Superior temporal gyrus (tissue), 1 donor: ENCODE measurements around the gene TPK1.
"Not testable (repeated sequence)": the region's sequence is repeated elsewhere in the genome, so short reads cannot be mapped to it uniquely, and the experiment has no call there.

Experiments
- DNase-seq: peaks from one replicate; pipeline ENCODE4 v3.0.0-alpha.2; 2016; ENCODE audit errors: extremely low spot score

The TPK1 gene

GRCh38 chr7:144777005-144777839, 58.6 kb downstream of the TPK1 start:
- no peak for DNase-seq

DNA sequence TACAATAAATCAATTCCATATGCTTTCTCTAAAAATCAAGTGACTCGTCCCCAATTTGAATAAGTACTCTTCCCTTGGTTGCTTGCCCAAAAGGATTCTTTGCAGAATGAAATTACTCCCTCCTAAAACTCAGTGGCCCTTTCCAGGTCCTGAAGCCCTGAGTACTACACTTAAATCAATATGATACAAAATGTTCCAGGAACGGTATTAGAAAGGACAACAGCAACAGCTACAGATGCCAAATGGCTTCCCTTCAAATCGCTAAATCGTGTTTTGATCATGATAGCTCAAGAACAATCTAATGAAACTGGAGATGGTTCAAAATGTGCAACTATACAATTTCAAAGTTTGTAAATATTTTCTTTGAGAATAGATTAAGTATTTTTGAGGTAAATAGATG, 59.4 kb downstream of the TPK1 start:
- no peak for DNase-seq

- no peak for DNase-seq
These were observed 60.1 kb downstream of the TPK1 start for GRCh38 chr7:144775749-144776148.

DNA sequence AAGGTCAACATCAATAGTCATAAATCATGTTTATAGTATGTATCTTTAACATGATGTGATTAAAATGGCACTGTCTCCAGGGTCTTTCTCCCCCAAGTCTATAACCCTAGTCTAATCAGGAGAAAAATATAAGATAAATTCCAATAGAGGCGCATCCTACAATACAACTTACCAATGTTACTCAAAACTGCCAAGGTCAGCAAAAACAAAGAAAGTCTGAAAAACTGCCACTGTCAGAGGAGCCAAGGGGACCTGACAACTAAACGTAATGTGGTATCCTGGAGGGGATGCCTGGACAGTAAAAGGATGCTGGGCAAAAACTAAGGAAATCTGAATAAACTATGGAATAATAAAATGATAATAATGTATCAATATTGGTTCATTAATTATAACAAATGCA, 63.9 kb downstream of the TPK1 start:
- no peak for DNase-seq

DNA sequence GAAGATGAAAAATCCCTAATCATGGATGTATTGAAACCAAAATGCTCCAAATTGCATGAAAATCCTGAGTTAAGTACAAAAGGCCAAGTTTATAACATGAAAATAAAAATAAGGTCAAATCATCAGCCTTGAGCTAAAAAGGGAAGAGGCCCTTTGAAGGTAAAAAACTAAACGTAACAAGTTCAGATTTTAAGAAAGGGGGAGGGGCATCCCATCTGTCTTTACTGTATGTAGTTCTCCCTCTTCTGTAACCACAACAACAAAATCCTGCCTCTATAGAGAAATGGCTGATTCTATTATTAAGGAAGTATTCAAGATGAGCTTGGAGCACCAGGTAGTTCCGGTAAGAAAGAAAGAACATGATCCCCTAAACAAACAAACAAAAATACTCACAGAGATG, 64.7 kb downstream of the TPK1 start:
- no peak for DNase-seq

DNA sequence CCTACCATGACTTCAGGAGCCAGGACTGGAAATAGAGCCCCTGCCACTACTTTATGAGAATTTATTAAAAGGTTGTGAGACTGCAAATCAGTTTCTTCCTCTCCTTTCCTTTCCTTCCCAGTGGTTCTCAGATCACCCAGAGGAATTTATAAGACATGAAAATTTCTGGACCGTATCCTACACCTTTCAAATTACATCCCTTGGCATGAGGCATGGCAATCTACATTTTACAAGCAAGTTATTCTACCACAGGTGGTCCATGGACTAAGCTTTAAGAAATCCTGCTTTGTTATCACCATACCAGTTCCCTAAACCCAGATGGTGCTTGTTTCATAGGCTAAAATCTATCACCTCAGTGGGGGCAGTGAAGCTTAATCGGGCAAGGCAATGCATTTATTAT, 66.5 kb downstream of the TPK1 start:
- DNase-seq, result no peak

DNA sequence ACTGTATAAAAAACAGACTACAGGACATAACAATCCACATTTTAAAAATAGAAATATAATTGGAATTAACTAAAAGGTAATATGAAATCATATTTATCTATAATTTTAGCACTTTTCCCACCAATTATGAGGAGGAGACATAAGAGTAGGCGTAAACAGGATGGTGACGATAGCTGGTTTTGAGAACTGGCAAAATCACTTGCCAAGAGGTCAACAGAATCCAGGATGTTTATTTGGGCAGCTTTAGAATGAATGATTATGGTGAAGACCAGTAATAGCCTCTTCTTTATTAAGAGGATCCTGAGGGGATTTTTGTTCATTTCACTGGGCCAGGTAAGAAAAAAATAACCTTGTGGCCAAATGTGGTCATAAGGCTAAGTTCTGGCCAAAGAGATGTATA, 67.2 kb downstream of the TPK1 start:
- DNase-seq, result no peak

DNA sequence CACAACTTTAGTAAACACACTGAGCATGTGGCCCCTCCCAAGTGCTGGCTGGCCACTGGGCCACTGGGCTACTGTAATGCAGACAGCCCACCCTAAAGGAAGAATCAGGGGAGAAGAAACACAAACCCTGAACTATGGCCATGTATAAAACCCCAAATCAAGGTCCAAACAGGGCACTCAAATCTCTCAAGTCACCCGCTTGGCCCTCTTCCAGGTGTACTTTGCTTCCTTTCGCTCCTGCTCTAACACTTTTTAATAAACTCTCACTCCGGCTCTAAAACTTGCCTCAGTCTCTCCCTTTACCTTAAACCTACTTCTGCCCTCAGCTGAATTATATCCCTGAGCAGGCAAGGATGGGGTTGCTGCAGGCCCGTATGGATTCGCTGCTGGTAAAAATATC, 72.6 kb downstream of the TPK1 start:
- DNase-seq, result no peak

GRCh38 chr7:144762853-144763252, 73.0 kb downstream of the TPK1 start:
- no peak for DNase-seq

DNA sequence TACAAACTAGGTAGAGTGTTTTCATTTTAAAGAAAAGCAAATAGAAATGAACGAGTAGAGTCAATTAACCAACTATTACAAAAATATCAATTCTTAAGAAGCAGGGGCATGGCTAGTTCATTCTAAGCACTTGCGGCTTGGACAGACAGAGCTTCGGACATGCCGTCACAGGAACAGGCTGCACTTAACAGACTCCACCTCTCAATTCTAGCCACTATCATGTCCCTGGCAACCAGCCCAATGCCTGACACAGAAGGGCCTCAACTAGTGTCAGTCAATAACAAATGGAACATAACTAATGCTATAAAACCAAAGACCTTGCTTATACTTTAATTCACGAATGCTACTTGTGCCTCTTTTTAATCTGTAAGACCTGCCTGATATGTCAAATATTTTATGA, 74.4 kb downstream of the TPK1 start:
- DNase-seq, result no peak

DNA sequence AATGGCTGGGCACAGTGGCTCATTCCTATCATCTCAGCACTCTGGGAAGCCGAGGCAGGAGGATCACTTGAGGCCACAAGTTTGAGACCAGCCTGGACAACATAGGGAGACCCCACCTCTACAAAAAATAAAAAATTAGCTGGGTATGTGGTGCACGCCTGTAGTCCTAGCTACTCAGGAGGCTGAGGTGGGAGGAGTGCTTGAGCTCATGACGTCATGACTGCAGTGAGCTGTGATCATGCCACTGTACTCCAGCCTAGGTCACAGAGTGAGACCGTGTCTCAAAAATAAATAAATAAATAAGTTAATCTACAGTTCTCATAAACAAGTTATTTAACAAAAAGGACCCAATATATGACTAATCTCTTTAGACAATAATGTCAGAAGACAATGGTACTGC, 76.2 kb downstream of the TPK1 start:
- DNase-seq, result no peak

GRCh38 chr7:144747936-144748335, 87.9 kb downstream of the TPK1 start:
- no peak for DNase-seq

GRCh38 chr7:144738708-144739314, 97.0 kb downstream of the TPK1 start:
- peak; percentile 67 for DNase-seq

DNA sequence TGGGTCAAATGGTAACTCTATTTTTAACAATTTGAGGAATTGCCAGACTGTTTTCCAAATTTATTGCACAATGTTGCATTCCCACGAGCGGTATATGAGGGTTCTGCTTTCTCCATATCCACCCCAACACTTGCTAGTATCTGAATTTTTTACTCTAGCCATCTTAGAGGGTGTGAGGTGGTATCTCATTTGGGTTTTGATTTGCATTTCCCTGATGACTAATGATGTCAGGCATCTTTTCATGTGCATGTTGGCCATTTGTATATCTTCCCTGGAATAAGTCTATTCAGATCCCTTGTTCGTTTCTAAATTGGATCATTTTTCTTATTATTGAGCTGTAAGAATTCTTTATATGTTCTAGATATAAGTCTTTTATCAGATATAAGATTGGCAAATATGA, 97.7 kb downstream of the TPK1 start:
- no peak for DNase-seq

GRCh38 chr7:144736880-144737493, 98.9 kb downstream of the TPK1 start:
- no peak for DNase-seq

DNA sequence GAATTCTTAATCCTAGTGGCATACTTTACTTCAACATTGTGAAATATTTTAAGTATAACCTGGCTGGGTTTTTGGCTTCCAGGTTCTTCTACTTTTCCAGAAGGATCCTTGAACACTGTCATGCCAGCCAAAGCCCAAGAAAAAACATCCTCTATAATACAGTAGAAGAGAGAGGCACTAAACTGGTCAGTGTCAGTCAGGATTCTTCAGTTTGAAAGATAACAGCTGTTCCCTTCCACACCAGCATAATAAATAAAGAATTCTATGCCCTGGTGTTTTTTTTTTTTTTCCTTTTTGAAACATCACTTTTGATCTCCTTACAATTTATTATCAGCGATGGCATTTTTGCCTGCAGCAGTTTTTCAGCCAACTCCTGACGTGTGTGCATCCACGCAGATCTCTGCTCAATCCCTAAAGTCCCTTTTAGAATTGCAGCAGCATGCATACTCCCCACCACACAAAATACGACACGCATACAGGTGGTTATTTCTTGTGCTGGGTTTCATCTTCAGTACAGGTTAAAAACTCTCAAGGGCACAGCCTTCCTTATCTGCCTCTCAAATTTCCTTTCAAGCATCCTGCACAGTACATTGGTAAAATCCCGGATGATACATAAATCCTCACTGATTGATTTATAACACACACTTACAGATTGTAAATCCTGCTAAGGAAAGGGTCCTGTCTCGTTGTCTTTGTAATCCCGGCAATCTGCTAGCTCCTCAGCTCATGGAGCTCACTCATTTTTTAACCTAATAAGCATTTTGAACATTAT, 100.2 kb downstream of the TPK1 start:
- DNase-seq, result no peak

GRCh38 chr7:144731661-144732351, 104.0 kb downstream of the TPK1 start:
- DNase-seq, result no peak

DNA sequence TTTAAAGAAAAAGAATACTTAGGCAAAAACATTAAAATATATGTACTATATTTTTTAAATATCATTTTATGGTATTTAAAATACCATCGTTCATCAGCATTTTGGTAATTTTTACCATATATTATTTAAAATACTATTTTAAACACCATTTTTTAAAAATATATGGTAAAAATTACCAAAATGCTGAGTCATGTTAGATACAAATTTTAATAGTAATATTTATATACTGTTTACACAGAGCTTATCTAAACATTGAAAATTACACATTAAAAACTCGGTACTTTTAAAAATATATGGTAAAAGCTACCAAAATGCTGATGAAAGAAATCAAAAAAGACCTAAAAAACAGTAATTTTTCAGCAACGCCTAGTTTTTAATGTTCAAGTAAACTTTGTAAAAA, 105.6 kb downstream of the TPK1 start:
- no peak for DNase-seq

DNA sequence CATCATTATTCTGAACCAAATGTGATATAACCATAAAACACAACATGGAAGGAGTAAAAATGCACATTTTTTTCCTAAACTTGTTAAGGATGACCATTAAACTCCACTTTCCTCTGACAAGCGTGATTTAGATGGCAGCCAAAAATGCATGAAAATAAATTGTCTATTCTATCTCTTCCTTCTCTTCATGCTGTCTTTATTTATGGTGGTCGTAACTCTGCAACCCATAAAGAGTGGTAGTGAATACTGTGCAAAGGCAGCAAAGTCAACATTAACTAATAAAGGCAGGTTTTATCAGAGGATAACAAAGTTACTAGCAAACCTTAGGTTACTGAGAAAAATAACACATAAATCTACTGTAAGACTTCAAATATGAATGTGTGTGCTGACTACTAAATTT, 106.6 kb downstream of the TPK1 start:
- DNase-seq, result no peak

DNA sequence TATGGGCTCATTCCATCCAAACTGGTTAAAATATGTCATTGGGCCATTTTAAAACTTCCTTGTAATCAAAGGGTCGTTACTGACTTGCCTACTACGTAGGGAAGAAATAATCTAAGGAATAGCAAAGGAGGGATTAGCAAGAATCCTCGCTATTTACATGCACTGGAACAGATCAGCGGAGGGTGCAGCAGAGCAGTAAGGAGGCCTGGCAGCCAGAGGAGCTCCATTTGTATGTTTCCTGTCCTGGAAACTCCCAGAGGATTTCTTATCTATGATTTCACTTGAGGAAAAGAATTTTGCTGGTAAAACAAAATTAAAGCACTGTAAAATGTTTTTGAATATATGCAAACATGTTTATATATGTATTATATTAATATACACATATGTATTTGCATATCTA, 107.3 kb downstream of the TPK1 start:
- DNase-seq, result no peak

DNA sequence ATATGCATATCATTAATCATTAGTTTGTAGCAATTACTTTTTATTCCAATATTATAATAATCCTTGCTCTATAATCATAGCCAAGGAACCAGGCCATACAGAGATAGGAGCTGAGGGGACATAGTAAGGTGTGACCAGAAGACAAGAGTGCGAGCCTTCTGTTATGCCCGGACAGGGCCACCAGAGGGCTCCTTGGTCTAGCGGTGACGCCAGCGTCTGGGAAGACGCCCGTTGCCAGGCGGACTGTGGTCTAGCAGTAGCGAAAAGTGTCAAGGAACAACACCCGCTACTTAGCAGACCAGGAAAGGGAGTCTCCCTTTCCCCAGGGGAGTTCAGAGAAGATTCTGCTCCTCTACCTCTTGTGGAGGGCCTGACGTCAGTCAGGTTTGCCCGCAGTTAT, 109.0 kb downstream of the TPK1 start:
- not testable (repeated sequence) for DNase-seq

- DNase-seq, result no peak
These were observed 110.8 kb downstream of the TPK1 start for GRCh38 chr7:144725070-144725469.
